GM19372 (cell line): Measurements from ENCODE around the gene CFAP46.
"Not testable (repeated sequence)": the region's sequence is repeated elsewhere in the genome, so short reads cannot be mapped to it uniquely, and the experiment has no call there.

ENCODE experiments used
- ATAC-seq: cut with Tn5 transposase; IDR thresholded peaks from one replicate; pipeline ENCODE4 v1.9.1; 2021; ENCODE audit warnings: mild to moderate bottlenecking, low read depth, moderate library complexity; ENCODE audit not compliant: unreplicated experiment

Gene CFAP46

DNA sequence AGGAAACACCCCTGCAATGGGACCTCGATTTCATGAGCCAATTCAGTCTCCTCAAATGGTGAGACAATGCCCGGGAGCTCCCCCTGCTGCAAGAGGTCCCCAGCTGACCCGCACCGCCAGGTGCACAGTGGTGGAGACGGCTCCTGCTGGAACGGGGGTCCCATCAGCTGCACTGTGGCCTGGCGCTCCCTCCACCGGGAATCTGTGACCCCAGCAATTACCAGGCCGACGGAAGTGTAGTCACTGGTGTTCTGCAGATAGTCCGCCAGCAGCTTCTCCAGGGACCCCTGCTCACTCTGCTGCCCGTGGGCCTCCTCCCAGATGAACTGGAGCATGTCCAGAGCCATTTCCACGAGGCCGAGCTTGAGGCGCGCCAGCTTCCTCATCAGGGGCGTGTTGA lies 91.5 kb downstream of the CFAP46 start:
- ATAC-seq, result no peak

DNA sequence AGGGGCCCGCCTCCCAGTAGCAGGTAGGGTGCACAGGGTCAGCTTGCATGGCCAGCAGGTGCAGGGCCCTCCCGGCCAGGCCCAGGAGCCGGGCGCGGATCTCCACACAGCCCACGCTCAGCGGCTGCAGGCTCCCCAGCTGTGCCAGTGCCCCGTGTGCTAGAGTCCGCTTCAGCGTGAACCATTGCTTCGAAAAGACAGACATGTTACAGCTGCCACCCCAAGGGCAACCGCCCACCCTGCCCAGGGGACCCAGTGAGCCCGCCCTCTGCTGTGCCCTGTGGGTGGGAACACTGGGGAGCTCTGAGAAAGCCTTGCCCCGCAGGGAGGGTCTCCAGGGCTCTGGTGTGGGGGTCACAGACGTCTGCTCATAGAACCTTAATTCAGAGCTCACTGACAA lies 92.1 kb downstream of the CFAP46 start:
- no peak for ATAC-seq

DNA sequence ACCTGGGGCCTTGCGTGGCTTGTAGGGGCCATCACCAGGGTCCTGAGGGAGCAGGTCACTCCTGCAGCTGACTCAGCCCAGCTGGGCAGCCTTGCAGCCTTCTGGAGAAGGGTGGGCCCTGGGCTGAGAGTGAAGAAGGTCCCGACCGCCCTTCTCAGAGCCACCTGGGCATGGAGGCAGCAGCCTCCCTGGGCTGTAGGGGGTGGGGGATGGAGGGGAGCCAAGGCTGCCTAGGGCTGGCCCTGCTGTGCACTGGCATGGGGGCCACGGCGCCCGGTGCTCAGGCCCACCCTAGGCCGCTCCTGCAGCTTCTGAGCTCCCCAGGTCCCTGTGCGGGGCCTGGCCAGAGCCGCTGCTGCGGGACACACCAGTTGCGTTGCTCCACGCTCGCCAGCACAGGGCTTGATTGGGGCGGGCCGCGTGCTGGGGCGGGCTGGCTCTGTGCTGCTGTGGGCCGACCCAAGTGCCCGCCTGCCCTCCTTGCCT lies 92.8 kb downstream of the CFAP46 start:
- no peak for ATAC-seq

DNA sequence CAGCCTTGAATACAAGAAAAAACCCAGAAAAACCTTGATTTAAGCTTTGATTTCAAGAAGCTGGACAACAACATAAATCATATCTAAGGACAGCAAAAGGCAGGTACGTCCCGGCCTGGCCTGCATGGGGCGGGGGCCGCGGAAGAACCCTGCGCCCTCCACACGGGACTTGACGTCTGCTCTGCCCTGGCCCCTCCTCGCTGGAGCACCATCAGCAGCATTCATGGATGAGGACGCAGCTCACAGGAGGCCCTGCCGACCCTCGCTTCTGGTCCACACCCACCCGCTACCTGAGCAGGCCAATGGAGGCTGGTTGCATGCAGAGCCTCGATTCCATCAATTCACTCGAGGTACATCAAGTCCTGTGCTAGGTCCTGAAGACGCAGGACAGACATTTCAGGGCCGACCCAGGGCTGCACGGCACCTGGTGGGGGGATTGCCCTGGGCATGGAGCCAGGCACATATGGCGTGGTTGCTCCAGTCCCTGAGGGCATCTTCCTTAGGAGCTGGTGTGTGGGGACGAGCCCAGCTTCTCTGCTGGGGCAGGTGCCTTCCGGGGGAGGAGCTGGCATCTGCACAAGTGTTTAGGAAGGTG lies 93.3 kb downstream of the CFAP46 start:
- ATAC-seq, result no peak

DNA sequence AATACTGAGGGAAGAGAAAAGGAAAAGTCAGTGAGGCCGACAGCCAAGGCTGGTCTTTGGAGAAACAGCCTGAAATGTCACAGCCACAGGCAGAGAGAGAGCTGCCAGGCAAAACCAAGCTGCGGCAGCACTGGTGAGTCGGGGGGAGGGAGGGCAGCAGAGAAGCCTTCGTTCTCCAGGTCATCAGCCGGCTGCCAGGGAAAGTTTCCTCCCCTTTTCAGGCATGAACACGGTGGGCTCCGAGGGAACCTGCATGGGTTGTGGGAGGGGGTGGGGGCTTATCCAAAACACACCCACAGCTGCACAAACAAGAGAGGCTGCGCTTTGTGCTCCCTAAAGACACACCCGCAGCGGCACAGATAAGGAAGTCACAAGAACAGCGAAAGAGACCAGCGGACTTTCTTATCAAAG lies 94.1 kb downstream of the CFAP46 start:
- ATAC-seq, result no peak

DNA sequence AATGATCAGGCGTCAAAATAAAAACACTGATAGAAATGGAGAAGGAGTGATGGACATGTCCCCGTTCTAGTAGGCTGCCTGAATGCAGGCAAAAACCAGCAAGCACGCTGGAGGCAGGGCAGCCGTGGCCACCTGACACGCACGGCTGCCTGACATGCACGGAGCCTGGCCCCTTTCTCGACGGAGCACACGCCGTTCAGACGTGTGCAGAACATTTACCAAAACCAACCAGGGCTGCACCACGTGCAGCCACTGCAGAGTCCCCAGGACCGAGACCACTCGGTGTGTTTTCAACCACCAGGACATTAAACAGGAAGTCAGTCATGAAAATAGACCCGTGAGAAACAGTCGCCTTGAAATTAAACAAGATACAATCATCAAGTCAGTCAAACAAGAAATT lies 94.5 kb downstream of the CFAP46 start:
- no peak for ATAC-seq

DNA sequence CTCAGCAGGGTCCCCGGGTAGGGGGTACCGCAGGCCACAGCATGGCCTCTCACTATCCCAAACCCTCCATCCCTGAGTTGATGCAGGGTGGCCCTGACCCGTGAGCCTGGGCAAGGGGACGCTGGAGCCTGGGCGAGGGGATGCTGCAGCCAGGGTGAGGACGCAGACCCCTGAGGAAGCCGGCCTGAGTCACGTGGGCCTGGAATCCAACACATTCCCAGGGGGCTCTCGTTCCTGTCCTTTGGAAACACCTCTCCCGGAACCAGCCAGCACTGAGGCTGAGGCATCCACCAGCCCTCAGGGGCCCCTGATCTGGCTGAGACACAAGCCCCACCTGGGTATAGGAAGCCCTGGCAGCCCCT lies 95.0 kb downstream of the CFAP46 start:
- no peak for ATAC-seq

DNA sequence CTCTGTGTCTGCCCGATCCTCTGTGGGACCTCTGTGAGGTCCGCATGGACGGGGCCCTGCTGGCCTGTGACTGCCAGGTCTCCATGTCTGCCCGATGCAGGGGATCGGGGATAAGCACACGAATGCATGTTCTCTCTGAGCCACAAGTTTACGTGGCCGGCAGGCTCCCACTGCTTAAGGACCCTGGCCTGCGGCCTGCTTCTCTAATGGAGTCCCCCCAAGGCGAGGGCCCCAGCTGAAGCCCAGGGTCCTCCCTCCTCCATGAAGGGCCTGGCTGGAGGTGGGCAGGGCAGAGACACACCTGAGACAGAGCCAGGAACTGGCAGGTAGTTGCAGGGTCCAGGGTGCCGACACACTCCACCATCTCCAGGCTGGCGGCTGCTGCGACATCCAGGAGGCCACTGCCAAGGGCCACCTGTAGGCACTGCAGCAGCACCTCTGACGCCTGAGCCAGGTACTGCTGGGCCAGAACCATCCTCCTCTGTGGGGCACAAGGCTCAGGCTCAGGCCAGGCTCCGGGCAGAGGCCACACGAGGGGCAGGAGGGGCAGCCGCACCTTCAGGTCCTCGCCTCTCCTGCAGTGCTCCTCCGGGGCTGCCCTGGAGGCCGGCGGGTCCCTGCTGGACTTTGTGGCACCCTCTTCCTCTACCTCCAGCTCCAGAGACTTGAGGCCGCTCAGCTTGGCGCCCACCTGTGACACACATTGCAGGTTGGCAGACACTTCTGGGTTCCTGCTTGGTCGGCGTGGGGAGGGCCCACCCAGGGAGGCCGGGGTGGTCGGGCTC lies 95.5 kb downstream of the CFAP46 start:
- ATAC-seq, result no peak

DNA sequence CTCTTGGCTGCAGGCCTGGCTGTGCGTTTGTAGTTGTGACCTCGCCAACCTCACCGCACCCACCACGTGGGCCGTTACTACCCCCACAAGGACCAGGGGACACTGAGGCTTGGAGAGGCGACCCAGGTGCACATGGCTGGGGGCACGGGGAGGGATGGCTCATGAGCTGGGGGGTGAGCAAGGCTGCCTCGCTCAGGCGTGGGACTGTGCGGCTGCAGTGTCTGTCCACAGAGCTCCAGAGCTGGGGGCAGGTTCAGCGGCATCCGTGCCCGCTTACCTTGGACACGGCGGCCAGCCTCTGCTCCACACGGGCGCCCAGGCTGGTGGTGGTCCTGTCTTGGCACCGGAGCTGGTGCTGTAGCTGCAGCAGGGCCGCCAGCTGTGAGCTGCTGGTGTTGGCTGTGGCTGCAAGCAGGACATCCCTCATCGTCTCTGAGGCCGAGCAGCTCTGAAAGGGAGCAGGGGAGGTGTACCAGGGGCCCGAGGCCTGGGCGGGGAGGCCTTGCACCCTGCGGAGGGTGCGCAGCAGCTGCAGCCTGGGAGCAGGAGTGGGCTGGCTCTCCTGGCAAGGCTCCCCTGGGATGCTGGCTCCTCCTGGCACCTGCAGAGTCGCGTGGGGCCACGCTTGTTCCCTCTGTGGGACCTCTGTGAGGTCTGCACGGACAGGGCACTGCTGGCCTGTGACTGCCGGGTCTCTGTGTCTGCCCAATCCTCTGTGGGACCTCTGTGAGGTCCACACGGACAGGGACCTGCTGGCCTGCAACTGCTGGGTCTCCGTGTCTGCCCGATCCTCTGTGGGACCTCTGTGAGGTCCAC lies 96.4 kb downstream of the CFAP46 start:
- no peak for ATAC-seq

DNA sequence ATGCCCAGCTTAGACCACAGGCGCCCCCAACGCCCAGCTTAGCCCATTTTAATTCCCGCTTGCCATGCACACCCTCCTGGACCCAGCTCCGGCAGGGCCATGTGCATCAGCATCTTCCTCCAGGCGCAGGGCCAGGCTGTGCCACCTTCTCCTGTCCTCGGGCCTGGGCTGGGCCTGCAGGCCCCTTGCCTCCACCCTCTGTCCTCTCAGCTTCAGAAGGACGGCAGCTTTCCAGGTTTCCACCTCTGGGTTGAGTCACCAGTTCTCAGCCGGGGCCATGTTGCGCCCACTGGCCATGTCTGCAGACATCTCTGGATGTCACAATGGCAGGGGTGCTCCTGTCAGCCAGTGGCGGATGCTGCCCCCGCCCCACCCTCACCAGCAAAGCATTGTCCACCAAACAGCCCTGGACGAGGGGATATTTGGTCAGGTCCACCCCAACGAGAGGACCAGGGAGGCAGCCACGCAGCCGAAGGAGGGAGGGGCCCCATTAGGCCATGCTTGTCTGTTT lies 97.3 kb downstream of the CFAP46 start:
- no peak for ATAC-seq

DNA sequence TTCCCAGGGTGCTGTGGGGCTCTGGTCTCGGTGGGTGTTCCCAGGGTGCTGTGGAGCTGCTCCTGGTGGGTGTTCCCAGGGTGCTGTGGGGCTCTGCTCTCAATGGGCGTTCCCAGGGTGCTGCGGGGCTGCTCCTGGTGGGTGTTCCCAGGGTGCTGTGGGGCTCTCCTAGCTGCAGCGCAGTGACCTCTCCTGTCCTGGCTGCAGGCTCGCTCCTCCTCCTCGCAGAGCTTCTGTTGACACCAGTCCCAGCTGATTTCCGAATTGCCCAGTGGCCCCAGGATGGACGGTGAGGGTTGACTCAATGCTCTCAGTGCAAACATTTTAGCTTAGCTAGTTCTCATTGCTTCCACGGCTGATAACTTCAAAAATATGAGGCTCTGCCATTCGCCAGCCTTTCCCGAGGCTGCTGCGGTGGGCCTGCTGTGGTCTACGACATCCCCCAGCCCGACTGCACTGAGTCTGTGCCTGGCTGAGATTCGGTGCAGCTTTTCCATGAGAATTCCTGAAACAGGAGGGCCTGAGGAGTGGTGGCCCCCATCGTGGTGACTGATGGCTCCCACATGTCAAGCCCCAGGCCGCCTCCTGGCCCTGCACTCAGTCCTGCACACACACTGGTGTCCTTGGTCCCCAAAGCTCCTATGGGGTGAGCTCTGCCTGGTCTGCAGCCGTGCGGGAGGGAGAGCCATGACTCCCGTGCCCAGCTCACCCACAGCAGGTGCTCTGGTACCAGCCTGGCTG lies 98.1 kb downstream of the CFAP46 start:
- no peak for ATAC-seq

DNA sequence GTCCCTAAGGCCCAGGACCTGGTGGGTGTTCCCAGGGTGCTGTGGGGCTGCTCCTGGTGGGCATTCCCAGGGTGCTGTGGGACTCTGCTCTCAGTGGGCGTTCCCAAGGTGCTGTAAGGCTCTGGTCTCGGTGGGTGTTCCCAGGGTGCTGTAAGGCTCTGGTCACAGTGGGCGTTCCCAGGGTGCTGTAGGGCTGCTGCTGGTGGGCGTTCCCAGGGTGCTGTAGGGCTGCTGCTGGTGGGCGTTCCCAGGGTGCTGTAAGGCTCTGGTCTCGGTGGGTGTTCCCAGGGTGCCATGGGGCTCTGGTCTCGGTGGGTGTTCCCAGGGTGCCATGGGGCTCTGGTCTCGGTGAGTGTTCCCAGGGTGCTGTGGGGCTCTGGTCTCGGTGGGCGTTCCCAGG lies 99.1 kb downstream of the CFAP46 start:
- ATAC-seq, result not testable (repeated sequence)

DNA sequence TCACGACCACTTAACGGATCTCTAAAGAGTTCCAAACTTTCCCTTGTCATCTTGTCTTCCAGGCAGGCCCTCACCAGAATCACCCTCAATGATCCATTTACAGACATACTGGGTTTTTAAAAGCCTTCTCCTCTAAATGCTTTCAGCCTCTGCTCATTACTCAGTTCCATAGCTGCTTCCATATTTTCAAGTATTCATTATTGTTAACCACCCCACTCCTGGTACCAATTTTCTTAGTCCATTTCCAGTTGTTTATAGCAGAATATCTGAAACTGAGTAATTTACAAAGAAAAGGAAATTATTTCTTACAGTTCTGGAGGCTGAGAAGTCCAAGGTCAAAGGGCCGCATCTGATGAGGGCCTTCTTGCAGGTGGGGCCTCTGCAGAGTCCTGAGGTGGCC lies 100.0 kb downstream of the CFAP46 start:
- ATAC-seq, result no peak

DNA sequence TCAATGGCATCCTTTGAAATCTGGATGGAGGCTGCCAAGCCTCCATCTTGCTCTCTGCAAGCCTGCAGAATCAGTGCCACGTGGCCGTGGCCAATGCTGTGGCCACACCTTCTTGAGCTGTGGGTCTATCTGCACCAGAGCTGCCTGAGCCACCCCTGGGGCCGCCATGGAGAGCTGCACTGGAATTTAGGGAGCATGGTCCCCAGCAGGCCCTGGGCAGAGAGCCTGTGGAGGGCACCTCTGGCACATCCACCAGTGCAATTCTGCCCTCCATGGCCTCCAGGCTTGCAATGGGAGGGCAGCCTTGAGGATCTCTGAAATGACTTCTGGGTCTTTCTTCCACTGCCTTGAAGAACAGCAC lies 100.8 kb downstream of the CFAP46 start:
- no peak for ATAC-seq

DNA sequence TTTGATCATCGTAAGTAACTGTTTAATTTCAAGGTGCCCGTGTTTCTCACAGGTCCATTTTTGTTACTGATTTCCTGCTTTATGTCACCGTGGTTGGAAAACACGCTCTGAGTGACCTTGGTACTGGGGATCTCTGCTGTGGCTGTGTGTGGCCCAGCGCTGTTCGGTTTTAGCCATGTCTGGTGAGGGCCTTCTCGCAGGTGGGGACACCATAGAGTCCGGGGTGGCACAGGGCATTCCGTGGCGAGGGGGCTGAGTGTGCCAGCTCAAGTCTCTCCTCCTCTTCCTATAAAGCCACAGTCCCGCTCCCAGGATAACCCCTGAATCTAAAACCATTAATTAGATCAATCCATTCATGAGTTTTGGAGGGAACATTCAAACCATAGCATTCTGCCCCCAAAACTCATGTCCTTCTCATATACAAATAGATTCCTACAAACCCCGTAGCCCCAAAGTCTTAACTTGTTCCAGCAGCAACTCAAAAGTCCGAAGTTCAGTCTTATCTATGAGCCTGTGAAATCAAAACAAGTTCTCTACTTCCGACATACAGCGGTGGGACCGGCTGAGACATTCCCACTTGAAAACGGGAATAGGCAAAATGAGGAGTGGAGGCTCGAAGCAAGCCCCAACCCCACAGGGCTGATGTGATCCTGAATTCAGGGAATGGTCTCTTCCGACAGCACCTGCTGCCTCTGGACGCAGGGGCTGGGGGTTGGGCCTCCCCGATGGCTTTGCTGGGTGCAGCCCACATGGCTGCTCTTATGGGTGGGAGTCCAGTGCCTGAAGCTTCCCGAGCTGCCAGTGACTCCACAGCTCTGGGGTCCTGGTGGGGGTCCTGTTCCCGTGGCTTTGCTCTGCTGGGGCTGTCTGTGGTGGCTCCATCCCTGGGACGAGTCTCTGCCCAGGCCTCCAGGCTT lies 101.4 kb downstream of the CFAP46 start:
- ATAC-seq, result no peak

DNA sequence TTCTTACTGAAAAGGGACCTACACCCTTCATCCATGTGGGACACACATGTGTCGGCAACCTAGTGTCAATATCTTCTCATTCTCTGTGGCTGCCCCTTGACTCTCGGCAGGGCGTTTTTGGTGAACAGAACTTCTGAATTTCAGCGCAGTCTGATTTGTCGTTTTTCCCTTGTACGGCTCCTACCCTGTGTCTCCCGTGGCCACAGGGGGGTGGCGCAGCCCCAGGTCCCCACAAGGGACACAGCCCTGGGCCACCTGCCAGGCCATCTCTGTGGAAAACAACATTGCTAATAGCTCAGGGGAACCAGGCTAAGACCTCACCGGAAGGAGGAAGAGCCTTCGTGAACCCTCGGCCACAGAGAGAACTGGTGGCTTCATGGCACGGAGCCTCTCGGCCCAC lies 103.3 kb downstream of the CFAP46 start:
- no peak for ATAC-seq

DNA sequence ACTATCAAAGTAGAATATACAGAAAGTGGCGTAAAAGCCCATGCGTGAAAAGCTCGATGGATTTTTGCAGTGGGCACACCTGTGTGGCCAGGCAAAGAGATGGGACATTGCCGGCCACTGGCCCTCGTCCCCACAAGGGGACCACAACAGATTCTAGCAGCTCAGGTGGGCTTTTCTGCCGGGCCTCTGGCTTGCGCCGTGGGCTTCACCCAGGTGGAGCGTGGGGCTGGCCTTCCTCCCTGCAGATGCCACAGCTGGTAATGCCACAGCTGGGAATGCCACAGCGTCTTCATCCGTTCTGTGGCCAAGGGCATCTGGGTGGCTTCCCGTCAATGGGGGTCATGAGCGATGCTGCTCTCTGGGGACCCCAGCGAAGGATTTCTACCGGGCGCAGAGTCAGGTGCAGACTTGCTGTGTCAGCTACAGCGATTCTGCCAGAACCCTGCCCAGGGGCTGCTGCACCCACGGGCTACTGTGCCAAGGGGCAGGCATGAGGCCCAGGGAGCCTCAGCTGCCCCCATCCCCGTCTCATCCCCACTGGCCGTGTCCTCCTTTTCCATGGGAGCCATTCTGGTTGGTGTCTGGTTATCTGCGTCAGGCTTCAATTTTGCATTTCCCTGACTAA lies 103.9 kb downstream of the CFAP46 start:
- ATAC-seq, result no peak

DNA sequence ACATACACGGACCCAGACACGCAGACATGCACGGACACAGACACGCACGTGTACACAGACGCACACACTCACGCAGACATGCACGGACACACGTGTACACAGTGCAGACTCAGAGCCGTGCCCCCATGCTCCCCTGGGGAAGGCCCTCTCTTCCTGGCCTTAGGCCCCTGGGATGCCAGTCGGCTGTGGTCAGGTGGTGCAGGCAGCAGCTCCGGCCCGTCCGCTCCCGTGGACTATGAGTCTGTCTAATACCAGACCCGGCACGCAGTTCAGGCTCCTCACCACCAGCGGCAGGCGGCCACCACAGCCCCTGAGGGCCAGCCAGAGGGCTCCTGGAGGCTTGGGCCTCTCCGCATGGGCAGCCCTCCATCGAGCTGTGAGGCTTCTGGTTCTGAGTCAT lies 104.5 kb downstream of the CFAP46 start:
- ATAC-seq, result no peak

DNA sequence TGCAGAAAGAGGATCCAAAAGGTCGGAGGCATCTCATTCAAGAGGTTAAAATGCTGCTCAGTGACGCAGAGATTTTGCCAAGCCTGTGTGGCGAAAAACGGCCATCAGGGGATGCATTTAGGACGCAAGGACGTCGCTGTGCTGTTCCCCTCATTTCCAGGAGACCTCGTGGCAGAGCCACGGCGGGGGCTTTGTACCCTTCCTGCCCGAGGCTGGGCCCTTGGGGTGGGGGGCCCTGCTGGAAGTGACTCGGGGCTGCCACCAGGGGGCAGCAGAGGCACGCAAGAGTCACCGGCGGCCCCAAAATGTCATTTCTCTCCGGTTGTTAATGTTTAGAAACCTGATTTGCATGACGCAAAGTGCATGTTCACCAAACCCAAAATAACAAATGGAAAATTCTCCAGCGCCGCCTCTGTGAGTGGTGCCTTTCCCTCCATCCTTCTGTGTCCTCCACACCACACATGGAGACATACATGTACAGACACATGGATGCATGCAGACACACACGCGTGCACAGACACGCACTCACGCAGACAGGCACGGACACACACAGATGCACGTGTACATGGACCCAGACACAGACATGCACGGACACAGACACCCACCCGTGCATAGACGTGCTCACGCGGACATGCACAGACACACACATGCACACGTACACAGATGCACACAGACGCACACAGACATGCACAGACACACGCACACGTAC lies 105.4 kb downstream of the CFAP46 start:
- ATAC-seq, result no peak
